Endothelial cell of umbilical vein (primary cell): ENCODE results near the gene SMC5. TPM values are rescaled to one million over a fixed set of nuclear protein-coding genes. Genes with fewer than 3 reads are reported as not detected.

ENCODE experiments used
- BruUV-seq: library from RNA; stranded (reverse); fragments of 400-500 nt; replicated peaks from 2 replicates; lab custom pipeline; 2021; lab: Mats Ljungman, UMichigan
- CTCF ChIA-PET: fragments of 300-600, 350-600 bp; sonication (Branson Sonifier 250); formaldehyde crosslinking; loops from one replicate; lab custom pipeline; 2021; ENCODE audit warnings: antibody characterized with exemption, inconsistent platforms; lab: Charles Lee
- POLR2A ChIA-PET: fragments of 300-600, 350-600 bp; sonication (Branson Sonifier 250); formaldehyde crosslinking; loops from one replicate; lab custom pipeline; 2021; ENCODE audit warnings: antibody characterized with exemption, inconsistent platforms; lab: Charles Lee
- DNase-seq: peaks from one replicate; pipeline ENCODE4 v3.0.0-alpha.2; 2011; ENCODE audit warnings: low read depth, low spot score
- FAIRE-seq: peaks from 2 replicates; lab custom pipeline; 2011; peaks lifted over from hg19 to GRCh38; lab: Jason Lieb, UNC
- H2AFZ ChIP-seq: 2 replicates; pipeline ENCODE4 v1.6.0; 2012; ENCODE audit warnings: low read depth, low read length, control low read depth, inconsistent platforms
- H3K27ac ChIP-seq: 2 replicates; pipeline ENCODE4 v1.5.1; 2011; ENCODE audit warnings: low read depth, mild to moderate bottlenecking, control low read depth, low read length, moderate library complexity; ENCODE audit not compliant: insufficient read depth
- H3K27me3 ChIP-seq, 2 experiments: 2 replicates each; pipeline versions ENCODE4 v1.6.0 to v1.6.1; 2011; ENCODE audit warnings: low read length in 2 of 2, mixed read lengths in 1 of 2; ENCODE audit not compliant: control insufficient read depth in 2 of 2, insufficient read depth in 2 of 2
- H3K36me3 ChIP-seq, 2 experiments: 2 replicates in 1 of 2; 3 replicates in 1 of 2; pipeline ENCODE4 v1.5.1; 2011; ENCODE audit warnings: low read length in 2 of 2, mild to moderate bottlenecking in 1 of 2, moderate library complexity in 1 of 2; ENCODE audit not compliant: control insufficient read depth in 2 of 2, insufficient read depth in 2 of 2; ENCODE audit errors: extremely low read depth in 1 of 2
- H3K4me1 ChIP-seq: 3 replicates; pipeline ENCODE4 v1.5.1; 2011; ENCODE audit warnings: mild to moderate bottlenecking, low read length; ENCODE audit not compliant: control insufficient read depth, insufficient read depth; ENCODE audit errors: extremely low read depth
- H3K4me2 ChIP-seq: 2 replicates; pipeline ENCODE4 v1.6.1; 2011; ENCODE audit warnings: low read length, control low read depth, mixed read lengths; ENCODE audit not compliant: insufficient read depth
- H3K4me3 ChIP-seq, 3 experiments: fragments of 200-600 bp in 1 of 3; sonication (generic), shearing (Covaris generic) in 1 of 3; replicated peaks in 1 of 3; 2 replicates each; pipeline ENCODE4 v1.5.1; 2011 to 2016; ENCODE audit warnings: control low read depth in 3 of 3, low read length in 3 of 3, mild to moderate bottlenecking in 2 of 3, inconsistent platforms in 1 of 3, low read depth in 1 of 3, moderate library complexity in 1 of 3; ENCODE audit not compliant: insufficient read depth in 1 of 3
- H3K79me2 ChIP-seq: 2 replicates; pipeline ENCODE4 v1.6.0; 2012; ENCODE audit warnings: low read length, inconsistent platforms; ENCODE audit not compliant: control insufficient read depth, insufficient read depth
- H3K9ac ChIP-seq: replicated peaks from 2 replicates; pipeline ENCODE3; 2011; ENCODE audit warnings: low read length, control low read depth; ENCODE audit not compliant: insufficient read depth; ENCODE audit errors: extremely low read depth
- H3K9me1 ChIP-seq: replicated peaks from 3 replicates; pipeline ENCODE4 v1.6.0; 2011; ENCODE audit warnings: mild to moderate bottlenecking, low read length; ENCODE audit not compliant: control insufficient read depth, insufficient read depth; ENCODE audit errors: extremely low read depth
- H3K9me3 ChIP-seq: replicated peaks from 2 replicates; pipeline ENCODE4 v1.5.1; 2012; ENCODE audit warnings: low read length, inconsistent platforms; ENCODE audit not compliant: control insufficient read depth, insufficient read depth
- H4K20me1 ChIP-seq: replicated peaks from 2 replicates; pipeline ENCODE3; 2011; ENCODE audit warnings: mild to moderate bottlenecking, low read length; ENCODE audit not compliant: control insufficient read depth, insufficient read depth; ENCODE audit errors: extremely low read depth
- CTCF ChIP-seq, 2 donors: IDR thresholded peaks; 1 replicate in 1 of 2; 2 replicates in 1 of 2; pipeline ENCODE4 v1.5.1; 2011; ENCODE audit warnings: low read length in 2 of 2, mild to moderate bottlenecking in 2 of 2, moderate library complexity in 2 of 2, control low read depth in 1 of 2, inconsistent platforms in 1 of 2, low read depth in 1 of 2; ENCODE audit not compliant: insufficient read depth in 1 of 2; ENCODE audit errors: extremely low read depth in 1 of 2
- EZH2 ChIP-seq: IDR thresholded peaks from 2 replicates; pipeline ENCODE4 v1.6.1; 2012; ENCODE audit warnings: borderline replicate concordance, low read depth, mild to moderate bottlenecking, moderate library complexity, low read length, inconsistent platforms; ENCODE audit not compliant: severe bottlenecking
- FOS ChIP-seq: IDR thresholded peaks from 2 replicates; pipeline ENCODE4 v1.6.1; 2011; ENCODE audit warnings: mild to moderate bottlenecking, low read length, moderate library complexity, borderline replicate concordance; ENCODE audit not compliant: insufficient read depth
- GATA2 ChIP-seq: IDR thresholded peaks from 2 replicates; pipeline ENCODE4 v1.7.0; 2011; ENCODE audit warnings: low read depth, mild to moderate bottlenecking, moderate library complexity, mixed read lengths, low read length; ENCODE audit not compliant: insufficient read length, insufficient read depth
- JUN ChIP-seq: IDR thresholded peaks from 2 replicates; pipeline ENCODE4 v1.6.1; 2011; ENCODE audit warnings: borderline replicate concordance, low read depth; ENCODE audit not compliant: insufficient read length, insufficient read depth
- MAX ChIP-seq: IDR thresholded peaks from 2 replicates; pipeline ENCODE4 v1.6.1; 2011; ENCODE audit not compliant: insufficient read depth, insufficient read length
- MYC ChIP-seq: IDR thresholded peaks from one replicate; pipeline ENCODE4 v1.6.1; 2011; ENCODE audit warnings: mild to moderate bottlenecking, low read depth, low read length
- POLR2A ChIP-seq: IDR thresholded peaks from 2 replicates; pipeline ENCODE4 v1.6.1; 2012; ENCODE audit warnings: low read depth, mild to moderate bottlenecking, control low read depth, low read length
- POLR2AphosphoS5 ChIP-seq: IDR thresholded peaks from 2 replicates; pipeline ENCODE4 v1.6.1; 2012; ENCODE audit warnings: low read depth, mild to moderate bottlenecking, control low read depth, low read length, moderate library complexity; ENCODE audit not compliant: insufficient read depth
- dilution Hi-C: fragments of 300-500 bp; cut with MboI; formaldehyde crosslinking; loops from one replicate; pipeline ENCODE4 v1.15.0; 2019; ENCODE audit warnings: low sequenced_read_pairs; ENCODE audit not compliant: extremely low pct_ligation_motif_present
- intact Hi-C: fragments of 100-400 bp; cut with micrococcal nuclease; formaldehyde crosslinking; loops from one replicate; pipeline ENCODE4 v1.10.0; 2022
- polyA plus RNA-seq, 4 experiments: library from polyadenylated mRNA; depleted of rRNA in 3 of 4; stranded (reverse) in 3 of 4; unstranded in 1 of 4; fragments of >200 nt; gene quantifications; 2 replicates each; pipeline versions ENCODE4 v1.2.1 to v1.2.3, GENCODE V29; 2011 to 2012; ENCODE audit warnings: missing spikeins in 1 of 4
- total RNA-seq: library from RNA; stranded (reverse); gene quantifications from 2 replicates; pipeline ENCODE4 v1.2.3, GENCODE V29; 2021

SMC5 gene
- total and polyA plus RNA-seq, 2 donors (not counting 3 experiments of a cell fraction or from before 2014, with no cell fraction given), result 17.1 to 32.8 TPM

- FAIRE-seq, result no peak
- Histone ChIP-seq H3K4me2 (no peak overlapping the region), H3K9me1 (no peaks in the 10 kb centered on the region), H3K4me3 (no peak overlapping the region), H3K27ac (no peak overlapping the region), H4K20me1 (no peaks in the 10 kb centered on the region), H3K79me2 (no peaks in the 10 kb centered on the region), H3K4me1 (no peaks in the 10 kb centered on the region), H3K36me3 (peaks cover 0 to 4% of the 10 kb centered on the region in 2 experiments), H3K9me3 (no peaks in the 10 kb centered on the region), H3K27me3 (no peaks in the 10 kb centered on the region), H2AFZ (no peak overlapping the region), H3K9ac (no peak overlapping the region)
- TF ChIP-seq EZH2 (no peak), CTCF (IDR thresholded peaks at IDR 0.05; ENCODE audit: extremely low read depth in 1 of 2, insufficient read depth in 1 of 2, low read depth in 1 of 2, low read length in 2 of 2) (no peak), GATA2 (no peak), MYC (no peak), MAX (no peak), POLR2A (no peak), POLR2AphosphoS5 (no peak), FOS (no peak), JUN (no peak)
- ChIA-PET CTCF (interaction anchor here (0.9 kb wide), 1 partner anchor 9 kb away, joined by 3 read pairs; no protein-coding TSS in a partner anchor), POLR2A (no interaction called here)
- dilution Hi-C loops, result no loop called here
- DNase-seq, result no peak
- no TSS peak for BruUV-seq
- intact Hi-C loops, result no loop called here
Observed at GRCh38 chr9:70382046-70382708, 123.4 kb downstream of the SMC5 start.
